K562 (cell line): ENCODE measurements around the gene C1orf167. TPM values are rescaled to one million over a fixed set of nuclear protein-coding genes. Genes with fewer than 3 reads are reported as not detected.
A peak's percentile ranks its signal among the peaks of the same experiment; 100 is the strongest.

Experiments used
- CHD4 ChIP-seq: fragments of 200-600 bp; sonication (generic); IDR thresholded peaks from 3 replicates; pipeline ENCODE4 v1.6.1; 2012; ENCODE audit warnings: low read depth, mild to moderate bottlenecking, mixed read lengths, low read length, inconsistent platforms; ENCODE audit not compliant: insufficient read depth, insufficient replicate concordance, poor library complexity, severe bottlenecking
- COPS2 ChIP-seq: fragments of 450-650 bp; conservative IDR thresholded peaks from 2 replicates; pipeline ENCODE4 v1.6.1; 2016; ENCODE audit warnings: mild to moderate bottlenecking, moderate library complexity
- ETS2 ChIP-seq: IDR thresholded peaks from 2 replicates; pipeline ENCODE4 v1.6.1; 2016; ENCODE audit warnings: borderline replicate concordance, missing genetic modification characterization, mild to moderate bottlenecking, moderate library complexity, missing compliant biosample characterization; ENCODE audit not compliant: poor library complexity, severe bottlenecking
- FOXJ3 ChIP-seq: sonication (generic); formaldehyde crosslinking; IDR thresholded peaks from 2 replicates; pipeline ENCODE4 v1.4.0; 2020; ENCODE audit warnings: mild to moderate bottlenecking, missing genetic modification reagents
- MYBL2 ChIP-seq, 2 experiments: fragments of 450-650 bp in 1 of 2; sonication (generic) in 1 of 2; formaldehyde crosslinking in 1 of 2; IDR thresholded peaks; 2 replicates each; pipeline versions ENCODE4 v1.6.1 to v1.8.1; 2017 to 2022; ENCODE audit warnings: borderline replicate concordance in 1 of 2, inconsistent platforms in 1 of 2, low read depth in 1 of 2, mild to moderate bottlenecking in 1 of 2, missing genetic modification reagents in 1 of 2, moderate library complexity in 1 of 2
- MYNN ChIP-seq, 2 experiments: sonication (generic); formaldehyde crosslinking in 1 of 2; IDR thresholded peaks; 2 replicates each; pipeline versions ENCODE4 v1.5.0 to v1.6.1; 2016 to 2020; ENCODE audit warnings: antibody characterized with exemption in 1 of 2, missing genetic modification reagents in 1 of 2
- NFRKB ChIP-seq: fragments of 450-650 bp; IDR thresholded peaks from 2 replicates; pipeline ENCODE4 v1.6.1; 2016; ENCODE audit warnings: low read depth
- POLR2B ChIP-seq: fragments of 450-650 bp; IDR thresholded peaks from 2 replicates; pipeline ENCODE4 v1.6.1; 2018; ENCODE audit warnings: low read depth; ENCODE audit not compliant: partially characterized antibody
- YY1 ChIP-seq, 3 experiments: IDR thresholded peaks; 2 replicates each; pipeline ENCODE4 v1.6.1; 2011; ENCODE audit warnings: low read length in 2 of 3, mild to moderate bottlenecking in 2 of 3, moderate library complexity in 2 of 3, borderline replicate concordance in 1 of 3, control low read depth in 1 of 3, low read depth in 1 of 3; ENCODE audit not compliant: insufficient read depth in 3 of 3, insufficient replicate concordance in 2 of 3, control insufficient read depth in 1 of 3, insufficient read length in 1 of 3; ENCODE audit errors: extremely low read depth in 1 of 3
- ZBTB43 ChIP-seq: sonication (generic); formaldehyde crosslinking; IDR thresholded peaks from 2 replicates; pipeline ENCODE4 v1.8.0; 2023; ENCODE audit warnings: mild to moderate bottlenecking, missing genetic modification reagents
- ZNF280B ChIP-seq: fragments of 250-450 bp; sonication (Bioruptor Pico); IDR thresholded peaks from 2 replicates; pipeline ENCODE4 v1.5.1; 2021; ENCODE audit warnings: mild to moderate bottlenecking
- polyA plus RNA-seq, 8 experiments: library from polyadenylated mRNA; depleted of rRNA in 4 of 8; stranded (reverse) in 5 of 8; unstranded in 3 of 8; fragments of >200 nt; fragmentation: Nextera tagmentation in 2 of 8; fragmentation: Illumina TruSeq in 1 of 8; extraction: Ambion mirVana in 2 of 8; extraction: Trizol in 1 of 8; gene quantifications; 2 replicates each; pipeline versions ENCODE4 v1.2.1 to v1.2.3, GENCODE V29; 2011 to 2014; ENCODE audit warnings: inconsistent platforms in 1 of 8, missing spikeins in 1 of 8
- total RNA-seq, 7 experiments: library from RNA; depleted of rRNA in 6 of 7; stranded (reverse); fragments of >200 nt in 6 of 7; fragmentation: Illumina TruSeq in 2 of 7; extraction: Trizol in 2 of 7; gene quantifications; 2 replicates each; pipeline versions ENCODE4 v1.2.1 to v1.2.3, GENCODE V29; 2011 to 2021; ENCODE audit warnings: low replicate concordance in 1 of 7
- TF ChIP-seq, protein P1 (sequence below): fragments of 450-650 bp; IDR thresholded peaks from 2 replicates; pipeline ENCODE4 v1.6.1; 2014; ENCODE audit warnings: low read depth, mild to moderate bottlenecking, moderate library complexity, borderline replicate concordance
- TF ChIP-seq, protein P2 (sequence below): fragments of 200-800 bp; sonication (Bioruptor generic); IDR thresholded peaks from 2 replicates; pipeline ENCODE4 v1.6.1; 2017; ENCODE audit warnings: missing genetic modification characterization, missing compliant biosample characterization
- TF ChIP-seq, protein P3 (sequence below): sonication (generic); formaldehyde crosslinking; IDR thresholded peaks from 2 replicates; pipeline ENCODE4 v1.8.1; 2023; ENCODE audit warnings: mild to moderate bottlenecking, missing genetic modification reagents

The C1orf167 gene
- total and polyA plus RNA-seq, 9 of the 15 experiments (the other 6 are each of a cell fraction or from before 2014, with no cell fraction given) = 0.22 to 0.86 (median 0.31) TPM; not detected in 2

DNA sequence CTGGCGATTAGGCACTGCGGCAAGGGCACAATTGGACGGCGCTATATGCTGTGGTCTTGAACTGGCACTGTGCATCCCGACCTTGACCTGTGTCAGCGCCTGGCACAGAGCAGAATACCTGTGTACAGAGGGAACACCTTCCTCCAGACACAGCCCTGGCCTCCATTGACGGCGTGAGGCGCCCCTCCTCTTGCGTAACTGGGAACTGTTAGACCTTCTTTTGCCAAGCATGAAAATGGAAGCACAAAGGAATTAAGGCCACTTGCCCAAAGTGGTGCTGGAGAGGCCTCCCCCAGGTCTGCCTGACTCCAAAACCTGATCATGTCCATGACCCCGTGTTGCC, 32.9 kb upstream of the C1orf167 start (continued):
- no peak for TF ChIP-seq ZNF280B
- no peak for TF ChIP-seq POLR2B
- TF ChIP-seq MYNN (IDR thresholded peaks at IDR 0.05) = no peak
- TF ChIP-seq MYNN (CRISPR knock-in tag; IDR thresholded peaks at IDR 0.05) = no peak
- no peak for TF ChIP-seq MYBL2 (IDR thresholded peaks at IDR 0.05; ENCODE audit: low read depth)
- TF ChIP-seq MYBL2 (CRISPR knock-in tag; IDR thresholded peaks at IDR 0.05; ENCODE audit: borderline replicate concordance) = no peak
- TF ChIP-seq YY1 (IDR thresholded peaks at IDR 0.05; ENCODE audit: borderline replicate concordance in 1 of 3, control insufficient read depth in 1 of 3, extremely low read depth in 1 of 3, insufficient read depth in 3 of 3, insufficient read length in 1 of 3, insufficient replicate concordance in 2 of 3, low read depth in 1 of 3, low read length in 2 of 3) = peak in 1 of 3 experiments; percentile 6
- no peak for TF ChIP-seq CHD4
- TF ChIP-seq, protein P1, sequence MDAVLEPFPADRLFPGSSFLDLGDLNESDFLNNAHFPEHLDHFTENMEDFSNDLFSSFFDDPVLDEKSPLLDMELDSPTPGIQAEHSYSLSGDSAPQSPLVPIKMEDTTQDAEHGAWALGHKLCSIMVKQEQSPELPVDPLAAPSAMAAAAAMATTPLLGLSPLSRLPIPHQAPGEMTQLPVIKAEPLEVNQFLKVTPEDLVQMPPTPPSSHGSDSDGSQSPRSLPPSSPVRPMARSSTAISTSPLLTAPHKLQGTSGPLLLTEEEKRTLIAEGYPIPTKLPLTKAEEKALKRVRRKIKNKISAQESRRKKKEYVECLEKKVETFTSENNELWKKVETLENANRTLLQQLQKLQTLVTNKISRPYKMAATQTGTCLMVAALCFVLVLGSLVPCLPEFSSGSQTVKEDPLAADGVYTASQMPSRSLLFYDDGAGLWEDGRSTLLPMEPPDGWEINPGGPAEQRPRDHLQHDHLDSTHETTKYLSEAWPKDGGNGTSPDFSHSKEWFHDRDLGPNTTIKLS = no peak
- TF ChIP-seq ZBTB43 (CRISPR knock-in tag) = no peak
- no peak for TF ChIP-seq ETS2 (tag)
- TF ChIP-seq NFRKB = no peak
- TF ChIP-seq, protein P2, sequence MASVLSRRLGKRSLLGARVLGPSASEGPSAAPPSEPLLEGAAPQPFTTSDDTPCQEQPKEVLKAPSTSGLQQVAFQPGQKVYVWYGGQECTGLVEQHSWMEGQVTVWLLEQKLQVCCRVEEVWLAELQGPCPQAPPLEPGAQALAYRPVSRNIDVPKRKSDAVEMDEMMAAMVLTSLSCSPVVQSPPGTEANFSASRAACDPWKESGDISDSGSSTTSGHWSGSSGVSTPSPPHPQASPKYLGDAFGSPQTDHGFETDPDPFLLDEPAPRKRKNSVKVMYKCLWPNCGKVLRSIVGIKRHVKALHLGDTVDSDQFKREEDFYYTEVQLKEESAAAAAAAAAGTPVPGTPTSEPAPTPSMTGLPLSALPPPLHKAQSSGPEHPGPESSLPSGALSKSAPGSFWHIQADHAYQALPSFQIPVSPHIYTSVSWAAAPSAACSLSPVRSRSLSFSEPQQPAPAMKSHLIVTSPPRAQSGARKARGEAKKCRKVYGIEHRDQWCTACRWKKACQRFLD (CRISPR knock-in tag) = peak; percentile 40
- TF ChIP-seq, protein P3, sequence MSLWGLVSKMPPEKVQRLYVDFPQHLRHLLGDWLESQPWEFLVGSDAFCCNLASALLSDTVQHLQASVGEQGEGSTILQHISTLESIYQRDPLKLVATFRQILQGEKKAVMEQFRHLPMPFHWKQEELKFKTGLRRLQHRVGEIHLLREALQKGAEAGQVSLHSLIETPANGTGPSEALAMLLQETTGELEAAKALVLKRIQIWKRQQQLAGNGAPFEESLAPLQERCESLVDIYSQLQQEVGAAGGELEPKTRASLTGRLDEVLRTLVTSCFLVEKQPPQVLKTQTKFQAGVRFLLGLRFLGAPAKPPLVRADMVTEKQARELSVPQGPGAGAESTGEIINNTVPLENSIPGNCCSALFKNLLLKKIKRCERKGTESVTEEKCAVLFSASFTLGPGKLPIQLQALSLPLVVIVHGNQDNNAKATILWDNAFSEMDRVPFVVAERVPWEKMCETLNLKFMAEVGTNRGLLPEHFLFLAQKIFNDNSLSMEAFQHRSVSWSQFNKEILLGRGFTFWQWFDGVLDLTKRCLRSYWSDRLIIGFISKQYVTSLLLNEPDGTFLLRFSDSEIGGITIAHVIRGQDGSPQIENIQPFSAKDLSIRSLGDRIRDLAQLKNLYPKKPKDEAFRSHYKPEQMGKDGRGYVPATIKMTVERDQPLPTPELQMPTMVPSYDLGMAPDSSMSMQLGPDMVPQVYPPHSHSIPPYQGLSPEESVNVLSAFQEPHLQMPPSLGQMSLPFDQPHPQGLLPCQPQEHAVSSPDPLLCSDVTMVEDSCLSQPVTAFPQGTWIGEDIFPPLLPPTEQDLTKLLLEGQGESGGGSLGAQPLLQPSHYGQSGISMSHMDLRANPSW (CRISPR knock-in tag) = 0 out of 2 replicates have a peak, but pooled peaks have one; percentile 37
- no peak for TF ChIP-seq FOXJ3 (CRISPR knock-in tag)
- no peak for TF ChIP-seq COPS2
